HG02759 (cell line): Measurements from ENCODE around the gene PSMA2.
"Not testable (repeated sequence)": the region's sequence is repeated elsewhere in the genome, so short reads cannot be mapped to it uniquely, and the experiment has no call there.

Experiments
- ATAC-seq: cut with Tn5 transposase; IDR thresholded peaks from one replicate; pipeline ENCODE4 v1.9.1; 2021; ENCODE audit warnings: mild to moderate bottlenecking, moderate library complexity; ENCODE audit not compliant: unreplicated experiment

Gene PSMA2

GRCh38 chr7:42910306-42910705 is 21.7 kb downstream of the PSMA2 start:
- ATAC-seq, result no peak

DNA sequence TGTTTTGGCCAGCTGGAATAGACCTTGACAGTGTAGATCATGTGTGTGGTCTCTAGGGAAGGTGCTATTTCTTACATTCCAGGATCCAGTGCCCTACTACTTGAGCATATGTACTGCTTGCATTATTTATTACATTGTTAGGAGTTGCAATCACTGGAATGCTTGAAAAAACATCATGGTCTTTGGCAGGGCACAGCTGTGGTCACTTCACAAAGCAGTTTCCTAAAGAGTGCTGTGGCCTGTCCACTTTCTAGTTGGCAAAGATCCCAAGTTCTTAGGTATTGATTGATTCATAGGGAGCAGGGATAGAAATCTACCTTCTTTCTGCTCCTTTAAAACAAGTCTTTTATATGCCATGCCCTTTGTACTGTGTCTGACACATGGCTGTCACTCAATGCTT is 24.7 kb downstream of the PSMA2 start:
- no peak for ATAC-seq

GRCh38 chr7:42906181-42906580 is 25.8 kb downstream of the PSMA2 start:
- no peak for ATAC-seq

DNA sequence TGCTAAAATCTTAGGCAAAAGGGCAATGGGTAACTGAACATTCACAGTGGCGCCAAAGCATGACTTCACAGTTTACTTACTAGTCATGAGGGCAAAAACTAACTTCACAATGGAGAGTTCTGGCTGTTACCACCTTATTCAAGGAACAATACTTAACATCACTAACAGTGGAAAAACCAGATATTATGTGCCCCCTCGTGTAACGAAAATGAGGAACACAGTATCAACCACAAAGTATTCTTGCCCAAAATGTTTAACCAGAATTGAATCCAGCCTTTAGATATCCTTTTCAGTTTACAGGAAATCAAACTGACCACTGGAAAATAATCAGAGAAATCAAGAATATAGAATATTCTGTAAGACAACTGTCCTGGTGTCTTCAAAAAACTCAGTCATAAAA is 29.6 kb downstream of the PSMA2 start:
- ATAC-seq, result no peak

DNA sequence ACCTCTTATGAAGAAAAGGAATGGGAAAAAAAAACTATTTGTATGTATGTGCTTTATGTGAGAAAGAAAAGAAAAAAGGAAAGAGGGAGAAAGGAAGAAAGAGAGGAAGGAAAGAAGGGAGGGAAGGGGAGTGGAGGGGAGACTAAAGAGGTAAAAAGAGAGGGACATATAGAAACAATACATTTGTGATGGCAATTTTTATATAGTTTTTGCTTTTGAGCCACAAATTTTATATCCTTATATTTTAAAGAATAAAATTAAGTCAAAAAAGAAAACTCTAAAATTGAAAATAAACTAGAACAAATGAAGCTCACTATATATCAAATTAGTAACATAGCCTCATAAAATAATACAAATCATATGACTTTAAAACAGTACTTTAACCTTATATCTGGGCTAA is 31.1 kb downstream of the PSMA2 start:
- no peak for ATAC-seq

- ATAC-seq, result no peak
Observed at GRCh38 chr7:42893346-42894240, 38.4 kb downstream of the PSMA2 start.

- ATAC-seq, result no peak
Observed at GRCh38 chr7:42886893-42887505, 45.0 kb downstream of the PSMA2 start.

DNA sequence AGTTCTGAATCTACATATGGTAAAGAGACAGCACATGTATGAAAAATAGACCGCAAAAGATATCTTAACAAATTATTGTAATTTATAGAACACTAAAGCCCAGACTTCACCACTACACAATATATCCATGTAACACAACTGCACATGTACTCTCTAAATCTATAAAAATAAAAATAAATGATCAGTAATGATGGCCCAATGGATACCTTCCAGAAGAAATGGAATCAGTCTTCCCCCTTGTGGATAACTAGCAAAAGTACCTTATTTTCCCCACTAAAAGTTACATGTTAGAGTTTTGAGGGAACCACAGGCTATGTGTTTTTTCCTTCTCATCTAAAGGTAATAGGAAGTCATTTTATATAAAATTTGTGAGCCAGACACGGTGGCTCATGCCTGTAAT is 45.8 kb downstream of the PSMA2 start:
- ATAC-seq, result no peak

DNA sequence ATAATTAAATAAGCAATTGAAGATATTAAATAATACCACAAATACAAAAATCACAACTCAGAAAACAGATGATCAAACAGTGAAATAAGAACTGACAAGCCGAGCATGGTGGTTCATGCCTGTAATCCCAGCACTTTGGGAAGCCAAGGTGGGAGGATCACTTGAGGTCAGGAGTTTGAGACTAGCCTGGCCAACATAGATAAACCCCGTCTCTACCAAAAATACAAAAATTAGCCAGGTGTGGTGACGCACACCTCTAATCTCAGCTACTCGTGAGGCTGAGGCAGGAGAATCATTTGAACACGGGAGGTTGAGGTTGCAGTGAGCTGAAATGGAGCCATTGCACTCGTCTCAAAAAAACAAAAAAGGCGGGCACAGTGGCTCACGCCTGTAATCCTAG is 46.8 kb downstream of the PSMA2 start:
- not testable (repeated sequence) for ATAC-seq

DNA sequence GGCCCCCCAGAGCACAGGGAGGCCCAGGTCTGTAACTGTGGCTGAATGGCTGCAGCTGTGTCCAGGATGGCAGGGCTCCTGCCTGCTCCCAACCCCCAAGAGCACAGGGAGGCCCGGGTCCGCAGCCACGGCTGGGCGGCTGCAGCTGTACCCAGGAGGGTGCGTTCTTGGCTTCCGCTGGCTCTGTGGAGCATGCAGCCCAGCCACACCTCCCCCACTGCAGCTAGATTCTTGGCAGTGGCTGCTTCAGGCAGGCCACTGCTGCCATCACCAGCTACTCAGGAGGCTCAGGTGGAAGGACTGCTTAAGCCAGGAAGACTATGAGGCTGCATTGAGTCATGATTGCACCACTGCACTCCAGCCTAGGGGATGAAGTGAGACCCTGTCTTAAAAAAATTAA is 48.0 kb downstream of the PSMA2 start:
- peak; percentile 67 for ATAC-seq

DNA sequence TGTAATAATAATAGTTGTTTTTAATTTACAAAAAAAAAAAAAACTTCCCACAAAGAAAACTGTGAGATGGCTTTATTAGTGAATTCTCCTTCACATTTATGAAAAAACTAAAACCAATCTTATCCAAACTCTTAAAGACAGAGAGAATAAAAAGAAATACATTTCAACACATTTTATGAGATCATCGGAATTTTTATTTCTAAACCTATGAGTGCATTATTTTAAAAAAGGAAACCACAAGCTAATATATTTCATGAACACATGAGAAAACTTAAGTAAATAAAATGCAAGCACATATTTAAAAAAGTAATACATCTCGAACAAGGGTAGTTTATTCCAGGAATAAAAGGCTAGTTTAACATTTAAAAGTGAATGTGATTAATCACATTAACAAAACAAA is 51.6 kb downstream of the PSMA2 start:
- ATAC-seq, result no peak

DNA sequence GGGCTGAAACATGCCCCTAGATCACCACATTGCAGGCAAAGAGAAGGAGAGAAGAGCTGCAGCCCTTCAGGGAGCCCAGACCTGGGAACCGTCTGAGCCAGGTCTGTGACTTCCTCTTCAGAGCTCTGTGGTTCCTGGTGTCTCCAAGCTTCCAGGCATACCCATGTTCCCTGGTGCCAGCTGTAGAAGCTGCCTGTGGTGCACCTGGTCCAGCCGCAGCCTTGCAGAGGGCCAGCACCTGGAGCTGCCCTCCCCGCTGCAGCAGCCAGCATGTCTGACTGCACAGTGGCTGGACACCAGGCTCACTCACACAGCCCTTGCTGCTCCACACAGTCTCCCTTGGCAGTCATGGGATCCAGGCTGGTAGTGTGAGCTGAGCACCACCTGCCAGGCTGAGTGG is 53.7 kb downstream of the PSMA2 start:
- ATAC-seq, result no peak

- ATAC-seq, result no peak
Observed at GRCh38 chr7:42877862-42878261, 54.1 kb downstream of the PSMA2 start.

- ATAC-seq, result peak; percentile 81
Observed at GRCh38 chr7:42876182-42877068, 55.5 kb downstream of the PSMA2 start.

DNA sequence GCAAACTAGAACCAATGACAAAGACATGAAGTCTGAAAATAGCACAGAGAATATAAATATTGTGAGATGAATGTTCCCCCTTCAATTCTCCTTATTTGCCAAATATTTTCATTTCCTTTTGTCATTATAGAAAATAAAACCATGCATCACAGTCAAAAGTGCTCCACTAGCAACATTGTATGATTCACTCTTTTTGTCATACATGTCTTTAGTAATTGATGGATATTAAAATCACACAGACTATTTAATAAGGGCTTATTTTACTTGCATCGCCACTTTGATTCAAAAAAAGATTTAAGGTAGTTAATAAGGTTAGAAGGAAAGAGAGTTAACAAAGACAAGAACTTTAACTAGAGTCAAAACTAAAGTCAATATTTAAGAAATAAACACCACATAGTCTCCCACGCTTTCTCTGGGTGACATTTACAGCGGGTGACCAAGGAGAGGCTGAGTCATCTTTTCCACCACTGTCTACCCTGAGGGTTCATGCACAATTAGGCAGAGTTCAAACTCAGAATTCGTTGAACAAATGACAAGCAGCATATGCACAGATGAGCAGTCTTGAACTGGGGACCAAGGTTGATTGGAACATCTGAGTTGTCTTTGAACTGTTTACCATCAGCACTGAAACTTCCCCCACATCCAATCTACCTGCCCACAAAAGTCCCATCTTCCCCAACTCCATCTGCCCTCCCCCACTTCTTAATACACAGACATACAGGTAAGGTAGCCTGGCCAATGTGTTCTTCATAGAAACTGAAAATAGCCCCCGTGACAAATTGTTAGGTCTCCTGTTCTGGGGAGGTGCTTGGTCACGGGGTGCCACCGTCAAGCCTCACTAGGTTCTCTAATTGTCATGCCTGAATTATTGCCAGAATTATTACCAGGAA is 62.6 kb downstream of the PSMA2 start:
- peak; percentile 99 for ATAC-seq

- no peak for ATAC-seq
Observed at GRCh38 chr7:42868480-42868879, 63.5 kb downstream of the PSMA2 start.
